OCI-LY7 (cell line): Measurements from ENCODE around the gene ISM1. TPM values are rescaled to one million over a fixed set of nuclear protein-coding genes. Genes with fewer than 3 reads are reported as not detected.

ENCODE experiments used
- BruUV-seq: library from RNA; stranded (reverse); fragments of 400-500 nt; replicated peaks from 2 replicates; lab custom pipeline; 2021; lab: Mats Ljungman, UMichigan
- CTCF ChIA-PET: fragments of 300-600 bp; sonication (Branson Sonifier 250); formaldehyde crosslinking; loops from one replicate; lab custom pipeline; 2022; ENCODE audit warnings: antibody characterized with exemption; ENCODE audit not compliant: unreplicated experiment; lab: Charles Lee
- POLR2A ChIA-PET: fragments of 300-600 bp; sonication (Branson Sonifier 250); formaldehyde crosslinking; loops from one replicate; lab custom pipeline; 2022; ENCODE audit warnings: antibody characterized with exemption; lab: Charles Lee
- DNase-seq: peaks from one replicate; pipeline ENCODE4 v3.0.0-alpha.2; 2015; ENCODE audit warnings: low spot score
- H2AFZ ChIP-seq: fragments of 200-600 bp; sonication (generic), shearing (Covaris generic); 2 replicates; pipeline ENCODE4 v1.6.1; 2014; ENCODE audit warnings: mild to moderate bottlenecking, antibody characterized with exemption, low read length, moderate library complexity
- H3K27ac ChIP-seq: fragments of 200-600 bp; sonication (generic); 2 replicates; pipeline ENCODE4 v1.5.1; 2014; ENCODE audit warnings: mixed run types, low read depth, mild to moderate bottlenecking, moderate library complexity, low read length, inconsistent platforms; ENCODE audit not compliant: poor library complexity, severe bottlenecking
- H3K36me3 ChIP-seq: fragments of 200-600 bp; sonication (generic); 2 replicates; pipeline ENCODE4 v1.6.1; 2014; ENCODE audit warnings: mild to moderate bottlenecking, antibody characterized with exemption, low read length, moderate library complexity, mixed read lengths; ENCODE audit not compliant: insufficient read depth
- H3K4me1 ChIP-seq: fragments of 200-600 bp; sonication (generic); 2 replicates; pipeline ENCODE4 v1.5.1; 2014; ENCODE audit warnings: mild to moderate bottlenecking, low read length; ENCODE audit not compliant: insufficient read depth, poor library complexity, severe bottlenecking
- H3K4me2 ChIP-seq: fragments of 200-600 bp; sonication (generic); 2 replicates; pipeline ENCODE4 v1.6.1; 2014; ENCODE audit warnings: mild to moderate bottlenecking, low read length
- H3K4me3 ChIP-seq: fragments of 200-600 bp; sonication (generic); 2 replicates; pipeline ENCODE4 v1.5.1; 2014; ENCODE audit warnings: mild to moderate bottlenecking, low read depth, low read length; ENCODE audit not compliant: poor library complexity, severe bottlenecking
- H3K79me2 ChIP-seq: fragments of 200-600 bp; sonication (generic); 2 replicates; pipeline ENCODE4 v1.6.1; 2016; ENCODE audit warnings: low read depth, mild to moderate bottlenecking, low read length, moderate library complexity, mixed read lengths; ENCODE audit not compliant: insufficient read depth
- H3K9me2 ChIP-seq: fragments of 200-600 bp; sonication (generic); 2 replicates; pipeline ENCODE4 v1.6.1; 2016; ENCODE audit warnings: mild to moderate bottlenecking, low read length, mixed read lengths; ENCODE audit not compliant: insufficient read depth
- H3K9me3 ChIP-seq: fragments of 200-600 bp; sonication (generic); 2 replicates; pipeline ENCODE4 v1.6.1; 2014; ENCODE audit warnings: mild to moderate bottlenecking, mixed run types, low read length, mixed read lengths
- H4K20me1 ChIP-seq: fragments of 200-600 bp; sonication (generic); 2 replicates; pipeline ENCODE4 v1.6.1; 2014; ENCODE audit warnings: mild to moderate bottlenecking, antibody characterized with exemption, low read length, moderate library complexity, mixed read lengths; ENCODE audit not compliant: insufficient read depth
- CTCF ChIP-seq: fragments of 200-600 bp; sonication (generic); conservative IDR thresholded peaks from 2 replicates; pipeline ENCODE4 v1.5.1; 2014; ENCODE audit warnings: mild to moderate bottlenecking, antibody characterized with exemption, low read length, moderate library complexity, mixed read lengths
- EZH2phosphoT487 ChIP-seq: fragments of 200-600 bp; sonication (generic); IDR thresholded peaks from 2 replicates; pipeline ENCODE4 v1.6.1; 2018; ENCODE audit warnings: low read depth, borderline replicate concordance, mild to moderate bottlenecking, mixed run types, antibody characterized with exemption, low read length, moderate library complexity, mixed read lengths
- intact Hi-C: fragments of 100-400 bp; cut with micrococcal nuclease; formaldehyde crosslinking; loops from one replicate; pipeline ENCODE4 v1.10.0; 2022; ENCODE audit not compliant: unreplicated experiment
- total RNA-seq, 2 experiments: library from RNA; depleted of rRNA in 1 of 2; stranded (reverse); fragments of >200 nt in 1 of 2; shearing (Covaris generic) in 1 of 2; gene quantifications; 2 replicates each; pipeline ENCODE4 v1.2.3, GENCODE V29; 2014 to 2022

The ISM1 gene
- total RNA-seq, 2 experiments from 2014 or later = not detected

GRCh38 chr20:13219327-13220193 lies 1.5 kb upstream of the ISM1 start:
- no peak for DNase-seq
- no peaks in the 10 kb centered on the region for H3K9me2 ChIP-seq
- H3K4me2 ChIP-seq = no peak overlapping the region
- TF ChIP-seq CTCF (no peak), EZH2phosphoT487 (no peak)
- no TSS peak for BruUV-seq
- H3K79me2 ChIP-seq = no peaks in the 10 kb centered on the region
- H2AFZ ChIP-seq = no peak overlapping the region
- no peaks in the 10 kb centered on the region for H3K36me3 ChIP-seq
- no peaks in the 10 kb centered on the region for H3K9me3 ChIP-seq
- no peak overlapping the region for H3K4me3 ChIP-seq
- no peaks in the 10 kb centered on the region for H4K20me1 ChIP-seq
- intact Hi-C loops = no loop called here
- H3K4me1 ChIP-seq = no peaks in the 10 kb centered on the region
- ChIA-PET POLR2A (no interaction called here), CTCF (no interaction called here)
- H3K27ac ChIP-seq = no peak overlapping the region

- Histone ChIP-seq H3K9me3 (no peaks in the 10 kb centered on the region), H3K27ac (no peak overlapping the region), H3K36me3 (no peaks in the 10 kb centered on the region), H4K20me1 (no peaks in the 10 kb centered on the region), H3K79me2 (no peaks in the 10 kb centered on the region), H2AFZ (no peak overlapping the region), H3K4me3 (no peak overlapping the region), H3K9me2 (no peaks in the 10 kb centered on the region), H3K4me2 (no peak overlapping the region), H3K4me1 (no peaks in the 10 kb centered on the region)
- ChIA-PET CTCF (no interaction called here), POLR2A (no interaction called here)
- no TSS peak for BruUV-seq
- intact Hi-C loops = no loop called here
- TF ChIP-seq EZH2phosphoT487 = no peak
- TF ChIP-seq CTCF = no peak
- no peak for DNase-seq
Observed at GRCh38 chr20:13220194-13220903, 725 bp upstream of the ISM1 start.

- Histone ChIP-seq H4K20me1 (no peaks in the 10 kb centered on the region), H3K79me2 (no peaks in the 10 kb centered on the region), H3K9me2 (no peaks in the 10 kb centered on the region), H3K9me3 (no peaks in the 10 kb centered on the region), H3K4me2 (no peak overlapping the region), H3K4me1 (no peaks in the 10 kb centered on the region), H3K4me3 (no peak overlapping the region), H3K27ac (no peak overlapping the region), H3K36me3 (no peaks in the 10 kb centered on the region), H2AFZ (no peak overlapping the region)
- no TSS peak for BruUV-seq
- DNase-seq = no peak
- intact Hi-C loops = no loop called here
- TF ChIP-seq CTCF (no peak), EZH2phosphoT487 (no peak)
- CTCF ChIA-PET = no interaction called here
- POLR2A ChIA-PET = no interaction called here
Observed at GRCh38 chr20:13221313-13221672, 219 bp downstream of the ISM1 start.
